Measurements from ENCODE around the gene DISC1. TPM values are rescaled to one million over a fixed set of nuclear protein-coding genes. Genes with fewer than 3 reads are reported as not detected.
"Not testable (repeated sequence)": the region's sequence is repeated elsewhere in the genome, so short reads cannot be mapped to it uniquely, and the experiment has no call there.

The DISC1 gene
- polyA plus RNA-seq, 1 donor, result 5.4 TPM

DNA sequence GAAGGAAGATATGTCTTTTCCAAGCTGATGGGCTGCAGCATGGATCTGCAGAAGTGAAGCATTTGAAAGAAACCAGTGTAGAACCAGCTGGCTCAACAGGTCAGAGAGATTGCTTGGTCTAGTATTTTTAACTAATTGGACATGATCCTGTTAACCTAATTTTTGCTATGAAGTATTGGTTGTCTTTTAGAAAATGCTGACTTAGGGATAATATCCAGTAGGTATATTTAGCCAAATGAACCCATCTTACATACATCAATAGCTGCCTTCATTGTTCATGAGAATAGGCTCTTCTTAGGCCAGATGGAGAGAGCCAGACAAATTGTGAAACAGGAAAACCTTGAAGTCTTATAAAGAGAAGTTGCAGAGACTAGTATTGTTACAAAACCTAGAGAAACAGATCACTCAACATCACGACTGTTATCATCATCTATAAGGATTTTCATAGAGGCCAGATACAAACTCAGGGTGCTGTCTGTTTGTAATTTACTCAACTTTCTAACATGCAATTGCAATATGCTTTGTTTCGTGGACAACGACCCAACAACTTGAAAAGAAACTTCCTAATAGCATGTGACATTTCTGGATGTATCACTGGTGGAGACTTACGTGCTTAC lies 148.2 kb downstream of the DISC1 start:
- DNase-seq, result no peak

DNA sequence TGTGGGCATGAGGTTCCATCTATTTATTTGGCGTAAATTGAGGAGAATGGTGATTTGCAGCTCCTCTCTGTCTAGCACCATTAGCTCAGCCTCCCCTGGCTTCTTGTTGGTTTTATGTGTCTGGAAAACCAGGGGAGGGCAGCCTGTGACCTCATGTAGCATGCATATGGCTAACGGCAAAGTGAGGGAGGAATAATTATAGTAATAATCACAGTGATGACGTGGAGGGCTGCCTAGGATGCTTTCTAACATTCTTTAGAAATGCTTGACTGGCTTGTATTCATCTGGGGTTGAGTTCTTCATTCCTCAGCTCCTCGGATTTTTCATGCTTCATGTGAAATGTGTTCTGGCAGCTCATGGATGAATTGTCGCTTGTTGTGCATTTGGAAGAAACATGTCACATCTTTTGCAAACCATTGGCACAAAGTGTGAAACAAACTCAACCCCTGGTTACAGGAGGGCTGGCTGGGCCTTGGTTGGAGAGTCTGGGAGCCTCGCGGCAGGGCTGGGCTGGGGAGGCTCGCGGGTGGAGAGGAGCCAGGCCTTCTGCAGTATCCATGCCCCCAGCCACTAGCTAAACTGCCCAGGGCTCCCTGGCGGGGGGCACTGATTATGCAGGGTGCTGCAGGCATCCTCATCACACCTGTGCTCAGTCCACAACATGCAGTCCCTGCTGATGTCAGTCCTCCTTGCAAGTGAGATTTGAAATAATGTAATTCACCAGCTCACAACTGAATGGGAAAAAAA lies 149.6 kb downstream of the DISC1 start:
- DNase-seq, result no peak

- no peak for DNase-seq
Measured at GRCh38 chr1:231776757-231777062, 150.1 kb downstream of the DISC1 start.

GRCh38 chr1:231778009-231778719 lies 151.6 kb downstream of the DISC1 start:
- no peak for DNase-seq

DNA sequence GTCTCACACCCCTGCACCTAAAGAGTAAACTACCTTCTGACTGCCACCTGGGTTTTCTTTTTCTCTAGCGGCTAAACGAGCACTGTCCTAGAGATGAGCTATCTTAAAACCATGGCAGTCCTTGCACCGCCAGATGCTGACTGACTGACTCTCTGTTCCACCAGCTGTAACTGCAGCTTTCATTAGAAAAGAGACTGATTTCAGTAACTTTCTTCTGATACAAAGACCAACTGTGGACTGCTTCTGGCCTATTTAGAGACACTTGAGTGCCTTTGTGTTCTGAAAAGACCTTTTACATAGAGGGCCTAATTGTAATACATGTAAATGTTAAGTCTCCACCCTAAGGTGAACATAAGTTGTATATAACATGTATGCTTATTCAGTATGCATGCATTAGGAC lies 152.5 kb downstream of the DISC1 start:
- no peak for DNase-seq

GRCh38 chr1:231781892-231782291 lies 155.3 kb downstream of the DISC1 start:
- DNase-seq, result no peak

DNA sequence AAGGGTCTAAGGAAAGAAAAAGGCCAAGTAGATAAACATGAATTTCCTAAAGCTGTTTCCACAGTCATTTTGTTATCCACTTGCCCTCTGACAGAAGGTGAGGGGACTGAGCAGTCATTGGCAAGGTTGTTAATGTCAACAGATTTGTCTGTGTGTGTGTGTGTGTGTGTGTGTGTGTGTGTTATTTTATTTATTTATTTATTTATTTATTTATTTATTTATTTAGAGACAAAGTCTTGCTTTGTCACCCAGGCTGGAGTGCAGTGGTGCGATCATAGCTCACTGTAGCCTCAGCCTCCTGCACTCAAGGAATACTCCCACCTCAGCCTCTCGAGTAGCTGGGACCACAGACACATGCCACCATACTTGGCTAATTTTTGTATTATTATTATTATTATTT lies 158.5 kb downstream of the DISC1 start:
- not testable (repeated sequence) for DNase-seq

DNA sequence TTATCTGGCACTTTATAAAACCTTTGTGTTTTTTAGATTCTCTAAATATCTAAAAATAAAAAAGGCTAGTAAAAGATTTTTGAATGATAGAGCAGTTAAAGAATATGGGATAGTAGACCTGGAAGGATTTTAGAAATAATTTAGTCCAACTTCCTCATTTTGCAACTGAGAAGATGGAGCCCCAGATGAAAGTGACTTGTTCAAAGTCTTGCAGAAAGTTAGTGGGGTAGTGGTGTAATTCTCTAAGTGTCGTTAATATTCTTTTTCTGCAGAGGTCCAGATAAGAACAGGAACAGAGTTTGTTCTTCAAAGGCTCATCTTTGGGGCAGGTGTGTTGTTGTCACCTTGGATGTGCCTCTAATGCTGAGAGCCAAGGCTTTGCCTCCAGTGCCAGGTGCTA lies 159.5 kb downstream of the DISC1 start:
- DNase-seq, result no peak

GRCh38 chr1:231792634-231793033 lies 166.0 kb downstream of the DISC1 start:
- DNase-seq, result no peak

- no peak for DNase-seq
Measured at GRCh38 chr1:231793893-231794292, 167.3 kb downstream of the DISC1 start.

- no peak for DNase-seq
Measured at GRCh38 chr1:231796141-231796540, 169.6 kb downstream of the DISC1 start.

- DNase-seq, result no peak
Measured at GRCh38 chr1:231799363-231799986, 172.9 kb downstream of the DISC1 start.

DNA sequence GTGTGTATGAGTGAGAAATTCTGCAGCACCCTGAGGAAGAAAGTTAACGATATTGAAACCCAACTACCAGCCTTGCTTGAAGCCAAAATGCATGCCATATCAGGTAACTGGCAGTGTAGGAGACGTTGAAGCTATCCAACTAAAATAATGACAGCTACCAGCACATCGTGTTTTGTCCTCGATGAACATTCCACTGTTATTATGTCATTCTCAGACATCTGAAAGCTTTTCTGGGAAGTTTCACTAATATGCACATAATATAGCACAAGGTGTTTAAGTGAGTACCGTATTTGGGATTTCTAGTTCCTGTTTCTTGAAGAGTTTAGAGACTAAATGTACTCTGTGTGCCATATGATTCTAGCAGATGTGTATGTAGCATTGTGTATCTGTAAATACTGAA lies 173.5 kb downstream of the DISC1 start:
- no peak for DNase-seq

- no peak for DNase-seq
Measured at GRCh38 chr1:231801042-231801585, 174.5 kb downstream of the DISC1 start.

GRCh38 chr1:231803353-231803752 lies 176.8 kb downstream of the DISC1 start:
- no peak for DNase-seq

DNA sequence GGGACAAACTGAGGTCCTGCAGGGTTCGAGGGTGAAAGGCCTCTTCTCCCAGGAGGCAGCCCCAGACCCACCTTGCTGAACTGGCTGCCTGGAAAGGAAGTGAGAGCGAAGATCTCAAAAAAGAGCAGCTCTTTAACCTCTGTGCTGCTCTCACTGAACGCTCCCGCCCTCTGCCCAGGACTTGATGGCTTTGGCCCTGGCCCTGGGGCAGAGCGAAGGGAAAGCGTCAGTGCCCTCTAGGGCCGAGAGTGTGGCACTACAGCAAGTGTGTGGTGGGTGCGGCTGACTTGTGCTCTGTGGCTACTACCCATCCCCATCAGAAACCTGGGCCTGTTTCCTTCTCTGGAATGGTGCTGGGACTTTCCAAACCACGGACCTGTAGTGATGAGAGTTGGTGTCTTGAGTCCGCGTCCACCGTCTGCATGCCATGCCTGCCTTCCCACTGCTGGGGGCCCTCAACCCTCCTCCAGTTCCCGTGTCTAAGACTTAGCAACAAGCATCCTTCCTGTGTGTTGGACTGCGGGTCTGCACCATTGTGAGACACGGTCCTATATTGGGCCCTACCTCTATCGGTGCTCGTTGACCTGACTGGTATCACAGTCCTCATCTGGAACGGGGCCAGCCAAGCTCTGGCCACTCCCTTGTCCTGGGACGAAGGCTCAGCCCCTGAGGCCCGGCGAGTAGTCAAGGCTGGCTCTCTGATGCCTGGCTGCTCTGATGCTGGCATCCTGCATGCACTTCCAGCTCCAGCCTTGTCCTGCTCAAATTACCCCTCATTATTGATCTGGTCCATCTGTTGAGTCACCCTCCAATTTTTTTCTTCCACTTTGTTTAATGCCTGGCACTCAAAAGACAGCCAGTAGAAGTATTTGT lies 180.3 kb downstream of the DISC1 start:
- no peak for DNase-seq

DNA sequence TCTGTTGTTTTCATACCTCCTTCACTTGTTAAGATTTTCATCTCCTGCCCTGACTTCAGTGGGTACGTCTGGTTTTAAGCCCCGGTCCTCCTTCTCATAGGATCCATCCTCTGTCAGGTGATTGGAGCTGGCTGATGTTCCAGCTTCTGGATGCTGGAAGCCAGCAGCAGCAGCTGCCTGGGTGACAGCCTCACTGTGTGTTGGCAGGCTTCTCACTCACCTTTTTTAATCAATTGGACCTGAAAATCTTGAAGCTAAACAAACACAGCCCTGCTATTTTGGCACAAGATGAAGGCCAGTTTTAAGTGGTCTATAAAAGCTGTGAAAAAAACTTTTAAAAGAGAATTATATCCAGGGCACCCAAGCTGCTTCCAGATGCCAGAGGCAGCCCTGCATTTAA lies 181.0 kb downstream of the DISC1 start:
- no peak for DNase-seq

GRCh38 chr1:231808116-231808515 lies 181.5 kb downstream of the DISC1 start:
- no peak for DNase-seq

DNA sequence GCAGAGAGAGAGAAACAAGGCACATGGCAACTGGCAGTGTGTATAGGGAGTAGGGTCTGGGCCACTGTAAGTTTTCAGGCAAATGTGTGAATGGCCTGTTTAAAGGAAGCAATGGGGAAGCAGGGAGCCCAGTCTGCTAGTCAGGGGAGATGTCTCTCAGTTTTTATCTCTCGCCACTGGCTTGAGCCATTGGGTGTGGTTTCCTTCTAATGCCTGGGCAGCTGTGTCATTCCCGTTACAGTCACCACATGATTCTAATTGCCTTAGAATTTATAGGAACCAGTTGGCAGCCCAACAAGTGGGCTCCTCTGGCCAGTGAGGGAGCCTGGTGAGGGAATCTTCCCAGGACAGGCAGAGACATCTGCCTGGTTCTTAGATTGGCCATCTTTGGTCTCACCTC lies 182.4 kb downstream of the DISC1 start:
- DNase-seq, result no peak

DNA sequence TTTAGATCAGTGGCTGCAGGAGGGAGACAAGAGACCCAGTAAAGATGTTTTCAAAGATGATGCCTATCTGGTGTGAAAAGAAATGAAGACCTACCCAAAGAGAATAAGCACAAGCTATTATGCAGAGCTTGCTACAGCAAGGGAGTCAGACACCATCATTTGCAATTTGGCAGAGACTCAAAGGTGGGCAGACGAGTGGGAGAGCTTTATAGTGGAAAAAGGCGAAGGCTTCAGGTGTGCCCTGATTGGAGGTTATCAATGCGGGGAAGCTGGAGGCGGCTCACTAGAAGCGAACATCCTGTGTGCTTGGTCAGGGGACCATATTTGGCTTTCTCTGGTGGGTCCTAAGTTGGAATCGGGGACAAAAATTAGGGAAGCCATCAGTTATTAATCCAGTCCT lies 183.8 kb downstream of the DISC1 start:
- no peak for DNase-seq

GRCh38 chr1:231814021-231814420 lies 187.4 kb downstream of the DISC1 start:
- DNase-seq, result peak; percentile 34

GRCh38 chr1:231814521-231814920 lies 187.9 kb downstream of the DISC1 start:
- no peak for DNase-seq
